Renal cortical epithelial cell (primary cell): ENCODE results near the gene CSNK1D. TPM values are rescaled to one million over a fixed set of nuclear protein-coding genes. Genes with fewer than 3 reads are reported as not detected.
"Not testable (repeated sequence)": the region's sequence is repeated elsewhere in the genome, so short reads cannot be mapped to it uniquely, and the experiment has no call there.

Experiments used
- DNase-seq: peaks from one replicate; pipeline ENCODE4 v3.0.0-alpha.2; 2011; ENCODE audit warnings: low read depth
- total RNA-seq: library from RNA; depleted of rRNA; stranded (reverse); fragments of >200 nt; gene quantifications from 2 replicates; pipeline ENCODE4 v1.2.3, GENCODE V29; 2014

Gene CSNK1D
- total RNA-seq, 1 donor from 2014 or later, result 115 TPM

- DNase-seq, result no peak
These were observed 58.2 kb downstream of the CSNK1D start for GRCh38 chr17:82215095-82215971.

GRCh38 chr17:82214012-82214628 lies 59.4 kb downstream of the CSNK1D start:
- DNase-seq, result no peak

GRCh38 chr17:82213251-82214011 lies 60.1 kb downstream of the CSNK1D start:
- peak; percentile 75 for DNase-seq

- no peak for DNase-seq
These were observed 60.9 kb downstream of the CSNK1D start, which contains the start of gene CCDC57 for GRCh38 chr17:82212331-82213250. Gene CCDC57, minus strand, starts transcription at chr17:82212842. Its CDS starts 10,898 bp downstream, at chr17:82201944.

- DNase-seq, result not testable (repeated sequence)
These were observed 62.8 kb downstream of the CSNK1D start for GRCh38 chr17:82210655-82211054.

GRCh38 chr17:82205720-82206508 lies 67.6 kb downstream of the CSNK1D start:
- peak; percentile 83 for DNase-seq

GRCh38 chr17:82204831-82205719 lies 68.4 kb downstream of the CSNK1D start:
- DNase-seq, result peak; percentile 81

GRCh38 chr17:82203920-82204319 lies 69.6 kb downstream of the CSNK1D start:
- no peak for DNase-seq

- no peak for DNase-seq
These were observed 70.5 kb downstream of the CSNK1D start for GRCh38 chr17:82202981-82203380.

GRCh38 chr17:82201498-82201910 lies 72.0 kb downstream of the CSNK1D start:
- no peak for DNase-seq

GRCh38 chr17:82200743-82201497 lies 72.6 kb downstream of the CSNK1D start:
- DNase-seq, result no peak

GRCh38 chr17:82200135-82200534 lies 73.4 kb downstream of the CSNK1D start:
- DNase-seq, result no peak

GRCh38 chr17:82199496-82199895 lies 74.0 kb downstream of the CSNK1D start:
- DNase-seq, result no peak

- no peak for DNase-seq
These were observed 75.4 kb downstream of the CSNK1D start for GRCh38 chr17:82198092-82198491.

- no peak for DNase-seq
These were observed 77.5 kb downstream of the CSNK1D start for GRCh38 chr17:82195675-82196672.

GRCh38 chr17:82194765-82195164 lies 78.7 kb downstream of the CSNK1D start:
- DNase-seq, result no peak

- no peak for DNase-seq
These were observed 79.8 kb downstream of the CSNK1D start for GRCh38 chr17:82193520-82194220.
